H9 (cell line): Measurements from ENCODE around the gene PSG6. TPM values are rescaled to one million over a fixed set of nuclear protein-coding genes. Genes with fewer than 3 reads are reported as not detected.
"Not testable (repeated sequence)": the region's sequence is repeated elsewhere in the genome, so short reads cannot be mapped to it uniquely, and the experiment has no call there.

Experiments
- DNase-seq: peaks from one replicate; pipeline ENCODE4 v3.0.0-alpha.2; 2017
- H2AFZ ChIP-seq: one replicate; pipeline ENCODE4 v1.6.1; 2013; ENCODE audit warnings: mild to moderate bottlenecking, low read length, control low read depth, moderate library complexity
- H2AK5ac ChIP-seq: 2 replicates; pipeline ENCODE4 v1.6.1; 2013; ENCODE audit warnings: low read length, control low read depth, mixed read lengths; ENCODE audit not compliant: insufficient read length
- H2BK120ac ChIP-seq: one replicate; pipeline ENCODE4 v1.6.1; 2013; ENCODE audit warnings: low read depth, mild to moderate bottlenecking, low read length, control low read depth, inconsistent platforms; ENCODE audit not compliant: poor library complexity, severe bottlenecking
- H2BK12ac ChIP-seq: 2 replicates; pipeline ENCODE4 v1.6.1; 2013; ENCODE audit warnings: low read length, control low read depth, mixed read lengths, low read depth; ENCODE audit not compliant: insufficient read length
- H2BK15ac ChIP-seq: 2 replicates; pipeline ENCODE4 v1.6.1; 2013; ENCODE audit warnings: low read depth, low read length, control low read depth
- H2BK20ac ChIP-seq: one replicate; pipeline ENCODE4 v1.6.1; 2013; ENCODE audit warnings: low read depth, mild to moderate bottlenecking, low read length, control low read depth, inconsistent platforms; ENCODE audit not compliant: poor library complexity, severe bottlenecking
- H2BK5ac ChIP-seq: 2 replicates; pipeline ENCODE4 v1.6.1; 2013; ENCODE audit warnings: low read length, control low read depth, mixed read lengths; ENCODE audit not compliant: insufficient read length
- H3K14ac ChIP-seq: 2 replicates; pipeline ENCODE4 v1.6.1; 2013; ENCODE audit warnings: low read length, control low read depth; ENCODE audit not compliant: insufficient read depth
- H3K18ac ChIP-seq: 2 replicates; pipeline ENCODE4 v1.6.1; 2013; ENCODE audit warnings: low read depth, mild to moderate bottlenecking, mixed read lengths, low read length, control low read depth; ENCODE audit not compliant: insufficient read length
- H3K23ac ChIP-seq: 2 replicates; pipeline ENCODE4 v1.6.1; 2013; ENCODE audit warnings: low read length, control low read depth, mixed read lengths, low read depth; ENCODE audit not compliant: insufficient read length
- H3K23me2 ChIP-seq: 2 replicates; pipeline ENCODE4 v1.6.1; 2013; ENCODE audit warnings: low read depth, mild to moderate bottlenecking, mixed read lengths, low read length, control low read depth; ENCODE audit not compliant: insufficient read length, poor library complexity, severe bottlenecking
- H3K27ac ChIP-seq: 2 replicates; pipeline ENCODE4 v1.5.1; 2013; ENCODE audit warnings: low read length, control low read depth, mixed read lengths, low read depth; ENCODE audit not compliant: insufficient read length
- H3K27me3 ChIP-seq: 2 replicates; pipeline ENCODE4 v1.6.1; 2013; ENCODE audit warnings: low read length, control low read depth, inconsistent platforms; ENCODE audit not compliant: insufficient read depth
- H3K4ac ChIP-seq: 2 replicates; pipeline ENCODE4 v1.6.1; 2013; ENCODE audit warnings: low read depth, mild to moderate bottlenecking, control low read depth, inconsistent platforms, low read length, moderate library complexity
- H3K4me1 ChIP-seq: 2 replicates; pipeline ENCODE4 v1.6.1; 2013; ENCODE audit warnings: low read length, control low read depth, inconsistent platforms; ENCODE audit not compliant: insufficient read depth
- H3K4me2 ChIP-seq: 2 replicates; pipeline ENCODE4 v1.6.1; 2013; ENCODE audit warnings: low read length, control low read depth, mixed read lengths; ENCODE audit not compliant: insufficient read length, insufficient read depth
- H3K56ac ChIP-seq: 2 replicates; pipeline ENCODE4 v1.6.1; 2013; ENCODE audit warnings: low read depth, mild to moderate bottlenecking, mixed read lengths, low read length, control low read depth; ENCODE audit not compliant: insufficient read length
- H3K79me1 ChIP-seq: 2 replicates; pipeline ENCODE4 v1.6.1; 2013; ENCODE audit warnings: low read depth, mild to moderate bottlenecking, moderate library complexity, low read length, control low read depth, inconsistent platforms; ENCODE audit not compliant: insufficient read depth, poor library complexity, severe bottlenecking
- H3K79me2 ChIP-seq: 2 replicates; pipeline ENCODE4 v1.6.1; 2013; ENCODE audit warnings: low read length, control low read depth, inconsistent platforms; ENCODE audit not compliant: insufficient read depth
- H3K9ac ChIP-seq: 2 replicates; pipeline ENCODE4 v1.6.1; 2013; ENCODE audit warnings: low read length, control low read depth, mixed read lengths; ENCODE audit not compliant: insufficient read length; ENCODE audit errors: extremely low read depth
- H3K9me3 ChIP-seq: one replicate; pipeline ENCODE4 v1.6.1; 2013; ENCODE audit warnings: low read depth, low read length, inconsistent platforms; ENCODE audit not compliant: control insufficient read depth
- H3T11ph ChIP-seq: one replicate; pipeline ENCODE4 v1.6.1; 2013; ENCODE audit warnings: mild to moderate bottlenecking, low read length, control low read depth, inconsistent platforms
- H4K20me1 ChIP-seq: one replicate; pipeline ENCODE4 v1.6.1; 2013; ENCODE audit not compliant: control insufficient read depth, insufficient read length, insufficient read depth
- H4K5ac ChIP-seq: 2 replicates; pipeline ENCODE4 v1.6.1; 2013; ENCODE audit warnings: low read depth, mild to moderate bottlenecking, mixed read lengths, low read length, control low read depth; ENCODE audit not compliant: insufficient read length
- H4K8ac ChIP-seq: replicated peaks from 2 replicates; pipeline ENCODE4 v1.6.1; 2013; ENCODE audit warnings: low read length, control low read depth, mixed read lengths, low read depth; ENCODE audit not compliant: insufficient read length
- H4K91ac ChIP-seq: 2 replicates; pipeline ENCODE4 v1.6.1; 2013; ENCODE audit warnings: low read depth, mild to moderate bottlenecking, moderate library complexity, mixed read lengths, low read length, control low read depth; ENCODE audit not compliant: insufficient read length
- H3K27ac Mint-ChIP-seq, 3 experiments: 2 replicates in 2 of 3; 3 replicates in 1 of 3; pipeline ENCODE4 v1.8.0; 2020 to 2021; ENCODE audit warnings: mixed read lengths in 3 of 3, mild to moderate bottlenecking in 1 of 3, moderate library complexity in 1 of 3
- H3K27me3 Mint-ChIP-seq: 2 replicates; pipeline ENCODE4 v1.8.0; 2021; ENCODE audit warnings: low read depth, mild to moderate bottlenecking, moderate library complexity, mixed read lengths
- H3K36me3 Mint-ChIP-seq, 3 experiments: 2 replicates in 2 of 3; 3 replicates in 1 of 3; pipeline ENCODE4 v1.8.0; 2020 to 2021; ENCODE audit warnings: low read depth in 3 of 3, mixed read lengths in 3 of 3; ENCODE audit not compliant: insufficient read depth in 1 of 3
- H3K4me1 Mint-ChIP-seq, 2 experiments: 2 replicates each; pipeline ENCODE4 v1.8.0; 2020; ENCODE audit warnings: mixed read lengths in 2 of 2
- H3K4me3 Mint-ChIP-seq, 2 experiments: 2 replicates in 1 of 2; 3 replicates in 1 of 2; pipeline ENCODE4 v1.8.0; 2020 to 2021; ENCODE audit warnings: mild to moderate bottlenecking in 2 of 2, mixed read lengths in 2 of 2, moderate library complexity in 1 of 2
- H3K9me3 Mint-ChIP-seq, 2 experiments: 2 replicates in 1 of 2; 3 replicates in 1 of 2; pipeline ENCODE4 v1.8.0; 2020; ENCODE audit warnings: mild to moderate bottlenecking in 2 of 2, mixed read lengths in 2 of 2, moderate library complexity in 1 of 2
- WGBS: extraction: QIAGEN DNeasy Blood & Tissue Kit; methylation state at CpG from one replicate; pipeline ENCODE4 v1.1.7; 2013; ENCODE audit warnings: missing lambda C conversion rate, low lambda C conversion rate, mixed read lengths; ENCODE audit not compliant: insufficient read length; ENCODE audit errors: extremely low coverage; 5-methylcytosine and 5-hydroxymethylcytosine counted together
- total RNA-seq: library from RNA; stranded (reverse); gene quantifications from 2 replicates; pipeline ENCODE4 v1.2.1, GENCODE V29; 2021
- TF ChIP-seq, protein P1 (sequence below): fragments of 200-600 bp; sonication (generic); conservative IDR thresholded peaks from 3 replicates; pipeline ENCODE4 v1.8.0; 2021; ENCODE audit warnings: antibody characterized with exemption, mild to moderate bottlenecking

The PSG6 gene
- total RNA-seq, 1 experiment from 2014 or later: not detected

DNA sequence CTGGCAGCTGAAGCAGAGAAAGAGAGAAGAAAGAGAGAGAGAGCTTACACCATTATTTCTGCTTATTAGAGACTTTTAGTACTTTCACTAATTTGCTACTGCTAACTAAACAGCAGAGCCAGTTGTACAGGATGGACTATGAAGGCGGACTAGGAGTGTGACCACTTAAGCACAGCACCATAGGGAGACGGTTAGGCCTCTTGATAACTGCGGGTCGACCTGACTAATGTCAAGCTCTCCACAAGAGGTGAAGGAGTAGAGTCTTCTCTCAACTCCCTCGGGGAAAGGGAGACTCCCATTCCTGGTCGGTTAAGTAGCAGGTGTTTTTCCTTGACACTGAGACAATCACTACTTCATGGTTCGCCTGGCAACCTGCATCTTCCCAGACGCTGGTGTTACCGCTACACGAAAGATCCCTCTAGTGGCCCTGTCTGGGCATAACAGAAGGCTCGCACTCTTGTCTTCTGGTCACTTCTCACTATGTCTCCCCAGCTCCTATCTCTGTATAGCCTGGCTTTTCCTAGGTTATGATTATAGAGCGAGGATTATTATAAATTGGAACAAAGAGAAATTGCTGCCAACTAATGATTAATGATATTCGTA lies 24.6 kb upstream of the PSG6 start:
- H4K20me1 ChIP-seq: no peaks in the 10 kb centered on the region
- H2AK5ac ChIP-seq: no peak overlapping the region
- no peaks in the 10 kb centered on the region for H3K79me2 ChIP-seq
- H3K79me1 ChIP-seq: no peaks in the 10 kb centered on the region
- H4K91ac ChIP-seq: no peak overlapping the region
- H3K9ac ChIP-seq: no peak overlapping the region
- no peak overlapping the region for H3K4me3 Mint-ChIP-seq
- no peak overlapping the region for H4K8ac ChIP-seq
- H3K27me3 ChIP-seq: no peaks in the 10 kb centered on the region
- H4K5ac ChIP-seq: no peak overlapping the region
- H3K23ac ChIP-seq: no peak overlapping the region
- peaks cover 7 to 14% (median 12%) of the 10 kb centered on the region in 3 experiments for H3K36me3 Mint-ChIP-seq
- H3K9me3 ChIP-seq: peaks cover 36% of the 10 kb centered on the region
- H3K56ac ChIP-seq: no peak overlapping the region
- no peak overlapping the region for H2BK15ac ChIP-seq
- H3K4me1 ChIP-seq: no peaks in the 10 kb centered on the region
- no peak overlapping the region for H2BK20ac ChIP-seq
- peaks cover 1% of the 10 kb centered on the region; the same call in 1 of the 2 replicates for H3K27me3 Mint-ChIP-seq
- H3T11ph ChIP-seq: no peak overlapping the region
- no peak overlapping the region for H3K18ac ChIP-seq
- H3K27ac Mint-ChIP-seq: no peak overlapping the region
- no peak overlapping the region for H2AFZ ChIP-seq
- peaks cover 91 to 94% of the 10 kb centered on the region in 2 experiments for H3K9me3 Mint-ChIP-seq
- no peak overlapping the region for H2BK5ac ChIP-seq
- no peak overlapping the region for H3K4me2 ChIP-seq
- H2BK12ac ChIP-seq: no peak overlapping the region
- H3K4ac ChIP-seq: no peak overlapping the region
- no peak for DNase-seq
- TF ChIP-seq, protein P1, sequence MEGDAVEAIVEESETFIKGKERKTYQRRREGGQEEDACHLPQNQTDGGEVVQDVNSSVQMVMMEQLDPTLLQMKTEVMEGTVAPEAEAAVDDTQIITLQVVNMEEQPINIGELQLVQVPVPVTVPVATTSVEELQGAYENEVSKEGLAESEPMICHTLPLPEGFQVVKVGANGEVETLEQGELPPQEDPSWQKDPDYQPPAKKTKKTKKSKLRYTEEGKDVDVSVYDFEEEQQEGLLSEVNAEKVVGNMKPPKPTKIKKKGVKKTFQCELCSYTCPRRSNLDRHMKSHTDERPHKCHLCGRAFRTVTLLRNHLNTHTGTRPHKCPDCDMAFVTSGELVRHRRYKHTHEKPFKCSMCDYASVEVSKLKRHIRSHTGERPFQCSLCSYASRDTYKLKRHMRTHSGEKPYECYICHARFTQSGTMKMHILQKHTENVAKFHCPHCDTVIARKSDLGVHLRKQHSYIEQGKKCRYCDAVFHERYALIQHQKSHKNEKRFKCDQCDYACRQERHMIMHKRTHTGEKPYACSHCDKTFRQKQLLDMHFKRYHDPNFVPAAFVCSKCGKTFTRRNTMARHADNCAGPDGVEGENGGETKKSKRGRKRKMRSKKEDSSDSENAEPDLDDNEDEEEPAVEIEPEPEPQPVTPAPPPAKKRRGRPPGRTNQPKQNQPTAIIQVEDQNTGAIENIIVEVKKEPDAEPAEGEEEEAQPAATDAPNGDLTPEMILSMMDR: peak; percentile 24; the same call in 2 of the 3 replicates
- no peak overlapping the region for H3K27ac ChIP-seq
- H3K23me2 ChIP-seq: no peaks in the 10 kb centered on the region
- no peak overlapping the region for H2BK120ac ChIP-seq
- H3K14ac ChIP-seq: no peak overlapping the region
- WGBS: no CpG with 5 or more reads among the region's 13 CpGs
- H3K4me1 Mint-ChIP-seq: no peaks in the 10 kb centered on the region

DNA sequence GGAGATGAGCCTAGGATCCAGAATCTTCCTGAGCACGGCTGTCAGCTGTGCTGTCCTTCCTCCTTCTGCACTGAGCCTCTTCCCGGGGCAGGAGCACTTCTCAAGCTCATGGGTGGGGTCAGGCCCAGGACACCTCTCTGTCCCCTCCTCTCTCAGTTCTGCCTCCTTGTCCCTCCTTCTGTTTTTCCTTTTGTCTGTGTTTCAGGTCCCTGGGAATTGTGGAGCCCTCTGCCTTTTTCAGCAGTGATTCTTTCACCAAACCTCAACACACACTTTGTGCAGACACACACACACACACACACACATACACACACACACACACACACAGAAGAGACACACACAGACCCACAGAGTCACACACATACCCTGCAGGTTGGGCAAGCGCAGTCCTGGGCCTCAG lies 19.4 kb upstream of the PSG6 start, which contains the start of gene PSG7:
TSS of gene PSG7 (minus strand) at position 101 of the 400 bp plus-strand sequence. CDS start 131 bp downstream, outside the sequence.
- H3T11ph ChIP-seq, H4K91ac ChIP-seq, H2BK20ac ChIP-seq, H2BK15ac ChIP-seq, H3K4me3 Mint-ChIP-seq, H3K4ac ChIP-seq, H3K79me1 ChIP-seq, H3K23ac ChIP-seq, H3K9ac ChIP-seq, H3K4me1 Mint-ChIP-seq, H2BK5ac ChIP-seq, H3K4me1 ChIP-seq, H2BK12ac ChIP-seq, H3K79me2 ChIP-seq, H3K27ac ChIP-seq, H3K27me3 ChIP-seq, H3K27me3 Mint-ChIP-seq, H4K20me1 ChIP-seq, H3K14ac ChIP-seq, H2BK120ac ChIP-seq, H4K8ac ChIP-seq, H3K56ac ChIP-seq, H3K4me2 ChIP-seq, H2AK5ac ChIP-seq, H4K5ac ChIP-seq, H3K23me2 ChIP-seq, H2AFZ ChIP-seq, DNase-seq, H3K18ac ChIP-seq: not testable (repeated sequence)
- WGBS: no CpG with 5 or more reads among the region's 3 CpGs
- peak within 1 kb of the TSS in 1 of 3 experiments; percentile 52; a peak in 2 of 7 replicates for H3K27ac Mint-ChIP-seq
- H3K36me3 Mint-ChIP-seq: peaks cover 21 to 25% (median 21%) of the 10 kb centered on the region in 3 experiments
- peaks cover 98 to 99% of the 10 kb centered on the region in 2 experiments for H3K9me3 Mint-ChIP-seq
- H3K9me3 ChIP-seq: peaks cover 59% of the 10 kb centered on the region
